NCI-H2029 (cell line): Measurements from ENCODE around the gene TLX1.

ENCODE experiments used
- DNase-seq: peaks from one replicate; lab custom pipeline; 2025; lab: John Stamatoyannopoulos, UW

TLX1 gene

DNA sequence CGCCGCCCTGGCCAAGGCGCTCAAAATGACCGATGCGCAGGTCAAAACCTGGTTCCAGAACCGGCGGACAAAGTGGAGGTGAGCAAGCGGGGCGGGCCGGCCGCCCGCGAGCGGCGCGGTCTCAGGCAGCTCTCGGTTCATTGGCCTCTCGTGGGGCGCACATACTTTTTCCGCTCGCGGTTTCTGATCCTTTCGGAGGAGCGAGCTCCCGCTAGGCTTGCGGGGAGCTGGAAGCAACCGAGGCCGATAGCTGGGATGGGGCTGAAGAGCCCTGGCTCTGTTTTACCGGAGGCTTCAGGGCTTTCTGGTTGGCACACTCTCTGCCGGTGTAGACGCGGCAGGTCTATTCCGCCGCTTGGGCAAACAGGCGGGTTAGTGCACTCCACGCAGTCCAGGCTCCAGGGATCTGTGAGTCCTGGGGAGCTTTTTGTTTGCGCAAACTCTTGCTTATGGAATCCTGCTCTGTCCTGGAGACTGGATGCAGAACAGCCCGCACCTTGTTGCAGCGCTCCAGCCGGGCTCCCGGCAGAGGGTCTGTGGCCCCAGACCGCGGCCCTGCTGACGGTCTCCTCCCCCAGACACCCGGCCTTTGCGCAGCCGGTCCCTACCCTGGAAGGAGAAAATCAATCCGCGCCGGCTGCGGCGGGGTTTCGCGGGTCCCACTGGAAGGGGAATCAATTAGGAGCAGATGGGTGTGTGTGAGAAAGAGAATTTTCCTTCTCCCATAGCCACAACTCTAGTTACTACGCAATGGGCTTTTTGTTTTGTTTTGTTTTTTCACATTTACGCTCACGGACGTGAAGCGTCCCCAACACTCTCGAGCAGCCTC lies 3.4 kb downstream of the TLX1 start:
- DNase-seq: no peak

- no peak for DNase-seq
Observed at GRCh38 chr10:101135141-101136006, 4.3 kb downstream of the TLX1 start.

- DNase-seq: no peak
Observed at GRCh38 chr10:101136007-101136707, 5.1 kb downstream of the TLX1 start.

- DNase-seq: no peak
Observed at GRCh38 chr10:101136708-101137121, 5.6 kb downstream of the TLX1 start.

DNA sequence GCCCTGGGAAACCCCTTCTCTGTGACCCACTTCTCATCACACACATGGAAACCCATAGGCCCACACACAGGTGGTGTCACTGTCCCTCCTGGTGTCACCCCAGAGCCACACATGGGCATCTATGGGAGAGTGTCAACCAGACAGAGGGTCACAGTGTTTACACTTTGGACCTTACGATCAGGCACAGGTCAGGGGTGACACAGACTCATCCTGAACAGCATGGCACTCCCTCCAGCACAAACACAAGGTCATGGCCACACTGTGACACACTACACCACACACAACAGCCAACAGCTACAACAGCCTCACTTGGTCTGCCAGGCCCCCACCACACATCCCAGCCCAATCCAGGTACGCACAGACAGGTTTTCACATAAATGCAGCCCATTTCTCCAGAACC lies 6.2 kb downstream of the TLX1 start:
- DNase-seq: no peak

DNA sequence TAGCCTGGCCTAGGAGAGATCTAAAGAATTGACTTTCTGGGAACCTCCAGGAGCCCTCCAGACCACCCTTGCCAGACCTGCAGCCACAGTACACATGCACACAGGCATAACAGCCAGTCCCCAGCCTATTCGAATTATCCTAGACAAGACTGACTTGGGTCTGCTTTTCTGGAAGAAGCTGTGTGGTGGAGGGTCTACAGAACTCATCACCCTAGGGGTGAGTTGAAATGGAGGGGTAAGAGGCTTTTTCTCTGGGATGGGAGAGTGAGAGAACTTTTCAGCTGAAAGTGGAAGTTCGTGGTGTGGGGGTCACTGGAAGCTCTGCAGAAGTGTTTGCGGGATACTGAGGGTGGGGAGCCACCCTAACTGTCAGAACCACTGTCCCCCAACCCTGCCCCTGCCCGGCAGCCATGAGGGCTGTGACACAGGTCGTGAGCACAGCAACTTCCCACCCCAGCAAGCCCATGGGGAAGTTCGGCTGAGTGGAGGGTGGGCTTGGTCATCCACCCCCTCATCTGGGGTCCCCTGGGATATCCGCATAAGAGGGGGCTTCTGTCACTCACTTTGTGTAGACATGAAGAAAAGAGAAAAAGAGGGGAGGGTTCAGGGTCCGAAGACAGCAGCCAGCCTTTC lies 7.8 kb downstream of the TLX1 start:
- no peak for DNase-seq

- DNase-seq: no peak
Observed at GRCh38 chr10:101139421-101139911, 8.4 kb downstream of the TLX1 start.

DNA sequence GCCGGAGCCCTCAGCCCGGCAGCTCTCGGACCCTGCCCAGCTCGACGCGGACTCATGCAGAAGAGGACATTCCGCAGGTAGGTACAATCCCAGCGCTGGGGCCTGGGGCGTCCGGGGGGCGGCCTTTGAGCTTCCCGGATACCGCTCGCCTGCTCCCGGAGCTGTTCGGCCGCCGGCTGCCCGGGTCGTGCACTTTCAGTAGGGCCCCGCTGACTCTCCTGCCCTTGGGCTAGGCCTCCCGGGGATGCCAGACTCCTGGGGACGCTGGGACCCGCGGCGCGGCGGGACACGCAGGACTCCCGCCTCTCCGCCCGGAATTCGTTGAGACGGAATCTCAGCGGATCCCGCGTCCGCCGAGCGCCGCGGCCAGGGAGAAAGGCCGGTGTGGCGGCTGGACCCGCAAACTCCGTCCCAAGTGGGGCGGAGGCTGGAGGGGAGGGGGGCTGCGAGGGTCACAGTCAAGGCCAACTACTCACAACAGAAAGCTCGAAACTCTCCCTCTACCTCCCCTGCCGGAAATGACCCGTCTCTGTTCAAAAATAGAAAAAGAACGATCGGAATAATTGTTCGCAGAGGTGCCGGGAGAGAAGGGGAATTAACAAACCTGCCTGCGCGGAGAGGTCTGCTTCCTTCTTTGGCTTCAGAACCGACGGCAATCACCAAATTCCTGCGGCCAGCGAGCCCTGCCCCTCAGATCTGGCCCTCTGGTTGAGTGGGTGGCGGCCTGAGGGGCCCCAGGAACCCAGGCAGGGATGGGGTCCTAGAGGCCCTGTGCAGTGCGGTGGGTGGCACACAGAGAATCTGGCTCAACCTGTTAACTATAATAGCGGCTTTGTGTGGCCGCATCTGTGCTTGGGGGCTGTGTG lies 9.2 kb downstream of the TLX1 start:
- DNase-seq: no peak

DNA sequence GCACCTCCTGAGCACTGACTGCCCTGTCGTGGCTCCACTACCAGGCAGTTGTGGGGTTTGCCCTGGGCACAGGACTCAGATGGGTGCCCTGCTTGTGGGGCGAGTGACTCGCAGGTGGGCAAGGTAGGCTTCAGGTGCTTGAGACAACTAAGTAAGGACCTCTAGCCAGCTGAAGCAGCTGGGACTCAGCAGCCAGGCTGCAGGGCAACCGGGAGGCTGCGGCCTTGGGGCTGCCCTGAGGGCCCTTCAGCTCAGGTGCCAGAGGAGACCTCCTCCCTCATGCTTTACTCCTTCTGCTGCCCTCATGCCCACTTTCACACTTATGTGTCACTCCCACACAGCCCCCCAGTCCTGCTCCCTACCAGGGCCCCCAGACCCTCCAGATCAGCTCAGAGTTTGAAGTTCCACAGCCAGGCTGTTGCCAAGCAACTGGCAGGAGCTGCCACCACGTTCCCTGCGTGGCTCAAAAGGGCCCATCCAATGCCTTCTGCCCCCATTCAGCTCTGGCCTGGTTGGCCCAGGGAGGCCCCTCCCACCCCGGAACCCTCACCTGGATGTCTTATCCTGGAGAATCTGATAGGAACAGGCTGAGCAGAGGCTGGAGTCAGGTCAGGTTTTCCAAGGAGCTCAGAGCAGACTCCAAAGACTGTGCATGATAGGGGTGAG lies 10.0 kb downstream of the TLX1 start:
- no peak for DNase-seq

- no peak for DNase-seq
Observed at GRCh38 chr10:101141616-101142532, 10.8 kb downstream of the TLX1 start.

- no peak for DNase-seq
Observed at GRCh38 chr10:101142533-101143344, 11.6 kb downstream of the TLX1 start.

- DNase-seq: no peak
Observed at GRCh38 chr10:101143345-101143630, 12.2 kb downstream of the TLX1 start.

- DNase-seq: no peak
Observed at GRCh38 chr10:101144053-101144452, 13.0 kb downstream of the TLX1 start.

- no peak for DNase-seq
Observed at GRCh38 chr10:101145145-101145544, 14.0 kb downstream of the TLX1 start.

GRCh38 chr10:101145750-101146391 lies 14.8 kb downstream of the TLX1 start:
- no peak for DNase-seq

DNA sequence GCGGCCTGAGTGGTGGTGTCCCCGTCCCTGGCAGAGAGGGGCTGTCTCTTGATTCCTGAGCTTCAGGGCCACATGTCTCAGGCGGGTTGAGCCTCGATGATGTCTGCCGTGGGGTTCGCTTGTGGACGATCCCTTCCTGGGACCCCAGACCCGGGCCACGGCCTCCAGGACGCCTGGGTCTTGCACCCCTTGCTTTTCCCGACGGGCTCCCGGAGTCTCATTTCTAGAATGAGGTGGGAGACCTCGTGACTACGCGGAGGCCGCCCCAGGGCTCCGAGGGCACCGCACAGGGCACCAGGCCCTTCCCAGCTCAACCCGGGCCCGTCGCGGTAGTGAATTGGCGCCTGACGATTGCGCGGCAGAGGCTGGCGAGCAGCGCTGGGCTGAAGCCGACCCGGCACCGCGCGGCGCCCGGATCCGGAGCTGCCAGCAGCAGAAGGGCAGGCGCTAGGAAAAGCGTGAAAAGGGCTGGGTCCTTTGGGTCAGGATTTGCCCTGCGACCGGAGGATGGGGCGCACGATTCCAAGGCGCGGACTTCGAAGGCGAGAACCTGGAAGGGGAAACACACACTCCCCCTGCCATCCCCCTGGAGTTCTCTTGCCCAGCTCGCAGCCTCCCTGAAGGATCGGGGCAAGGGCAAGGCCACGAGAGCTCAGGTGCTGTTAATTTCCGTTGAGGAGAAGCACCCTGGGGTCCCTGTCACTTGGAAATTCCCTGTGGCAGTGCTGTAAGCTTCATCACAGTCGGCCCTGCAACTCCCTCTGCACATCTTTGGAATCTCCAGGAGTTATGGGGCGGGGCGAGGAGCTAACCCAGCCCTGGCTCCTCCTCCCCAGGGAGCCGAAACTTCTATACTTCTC lies 15.5 kb downstream of the TLX1 start:
- DNase-seq: no peak

DNA sequence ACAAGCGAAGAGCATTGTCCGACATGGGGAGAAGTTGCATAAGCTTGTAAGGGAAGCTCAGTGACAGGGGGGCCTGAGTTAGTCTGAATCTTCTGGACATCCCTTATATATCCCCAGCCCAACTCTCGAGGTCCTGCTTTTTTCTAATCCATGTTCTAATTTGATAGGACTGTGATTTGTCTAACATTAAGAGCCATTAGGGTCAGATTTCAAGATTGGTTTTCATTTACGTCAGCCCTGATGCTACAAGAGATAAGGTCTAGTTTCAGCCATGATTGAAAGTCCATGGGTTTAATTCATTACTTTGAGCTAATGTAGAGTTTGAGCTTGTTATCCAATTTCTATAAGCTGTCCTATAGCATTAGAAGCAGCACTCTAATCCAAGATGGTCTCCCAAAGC lies 20.3 kb downstream of the TLX1 start:
- no peak for DNase-seq
